Neural cell (in vitro differentiated cells): ENCODE results near the gene GPS1. TPM values are rescaled to one million over a fixed set of nuclear protein-coding genes. Genes with fewer than 3 reads are reported as not detected.

Experiments
- H2AFZ ChIP-seq: fragments of 200-600, 300-800 bp; sonication (generic), shearing (Covaris generic); 2 replicates; pipeline ENCODE4 v1.6.0; 2014; ENCODE audit warnings: low read depth, mild to moderate bottlenecking, antibody characterized with exemption, low read length, moderate library complexity
- H3F3A ChIP-seq: fragments of 200-600 bp; shearing (Covaris generic); 2 replicates; pipeline ENCODE4 v1.6.1; 2016; ENCODE audit warnings: mild to moderate bottlenecking, moderate library complexity, mixed read lengths, antibody characterized with exemption, low read length; ENCODE audit not compliant: insufficient read depth, poor library complexity, severe bottlenecking
- H3K27ac ChIP-seq: fragments of 200-600, 300-800 bp; sonication (generic), shearing (Covaris generic); 2 replicates; pipeline ENCODE4 v1.5.1; 2014; ENCODE audit warnings: mild to moderate bottlenecking, low read length, moderate library complexity
- H3K27me3 ChIP-seq: fragments of 300-800, 200-600 bp; sonication (generic), shearing (Covaris generic); 2 replicates; pipeline ENCODE4 v1.6.0; 2014; ENCODE audit warnings: mild to moderate bottlenecking, low read depth, low read length, moderate library complexity; ENCODE audit not compliant: insufficient read depth
- H3K36me3 ChIP-seq: fragments of 300-800, 200-600 bp; sonication (generic), shearing (Covaris generic); 2 replicates; pipeline ENCODE4 v1.5.1; 2014; ENCODE audit warnings: mild to moderate bottlenecking, antibody characterized with exemption, low read length, moderate library complexity; ENCODE audit not compliant: insufficient read depth
- H3K4me2 ChIP-seq: fragments of 300-800, 200-600 bp; sonication (generic), shearing (Covaris generic); 2 replicates; pipeline ENCODE4 v1.6.0; 2014; ENCODE audit warnings: mild to moderate bottlenecking, low read length
- H3K4me3 ChIP-seq: fragments of 300-800, 200-600 bp; sonication (generic), shearing (Covaris generic); 2 replicates; pipeline ENCODE4 v1.5.1; 2014; ENCODE audit warnings: mild to moderate bottlenecking, low read length, moderate library complexity
- H3K79me2 ChIP-seq: fragments of 200-600 bp; shearing (Covaris generic); replicated peaks from 2 replicates; pipeline ENCODE4 v1.6.0; 2014; ENCODE audit warnings: mild to moderate bottlenecking, low read length, moderate library complexity; ENCODE audit not compliant: insufficient read depth
- H3K9ac ChIP-seq: fragments of 300-800, 200-600 bp; sonication (generic), shearing (Covaris generic); 2 replicates; pipeline ENCODE4 v1.6.1; 2016; ENCODE audit warnings: mild to moderate bottlenecking, low read length, mixed read lengths
- H3K9me2 ChIP-seq: fragments of 200-600 bp; shearing (Covaris generic); 2 replicates; pipeline ENCODE4 v1.6.1; 2016; ENCODE audit warnings: mild to moderate bottlenecking, low read length, mixed read lengths; ENCODE audit not compliant: insufficient read depth
- H3K9me3 ChIP-seq: fragments of 200-600, 300-800 bp; sonication (generic), shearing (Covaris generic); 2 replicates; pipeline ENCODE4 v1.6.1; 2016; ENCODE audit warnings: mild to moderate bottlenecking, mixed run types, low read length, moderate library complexity, mixed read lengths
- H4K20me1 ChIP-seq: fragments of 200-600 bp; shearing (Covaris generic); 2 replicates; pipeline ENCODE4 v1.6.1; 2016; ENCODE audit warnings: mild to moderate bottlenecking, mixed run types; ENCODE audit not compliant: insufficient read depth
- EP300 ChIP-seq: fragments of 450-650 bp; conservative IDR thresholded peaks from 2 replicates; pipeline ENCODE4 v1.6.1; 2014; ENCODE audit warnings: antibody characterized with exemption, mild to moderate bottlenecking, moderate library complexity; ENCODE audit not compliant: poor library complexity, severe bottlenecking
- EZH2 ChIP-seq: fragments of 200-600, 300-800 bp; shearing (Covaris generic), sonication (generic); IDR thresholded peaks from 2 replicates; pipeline ENCODE4 v1.6.1; 2014; ENCODE audit warnings: antibody characterized with exemption, low read length, borderline replicate concordance, mild to moderate bottlenecking; ENCODE audit not compliant: insufficient read depth, poor library complexity, severe bottlenecking
- MXI1 ChIP-seq: fragments of 450-650 bp; conservative IDR thresholded peaks from 2 replicates; pipeline ENCODE4 v1.6.1; 2014; ENCODE audit warnings: antibody characterized with exemption, mild to moderate bottlenecking; ENCODE audit not compliant: poor library complexity, severe bottlenecking
- POLR2AphosphoS5 ChIP-seq: IDR thresholded peaks from 2 replicates; pipeline ENCODE4 v1.6.1; 2012
- RAD21 ChIP-seq: fragments of 450-650 bp; conservative IDR thresholded peaks from 2 replicates; pipeline ENCODE4 v1.6.1; 2014; ENCODE audit warnings: antibody characterized with exemption, mild to moderate bottlenecking, moderate library complexity
- SMC3 ChIP-seq: fragments of 450-650 bp; conservative IDR thresholded peaks from 2 replicates; pipeline ENCODE4 v1.6.1; 2014; ENCODE audit warnings: antibody characterized with exemption, mild to moderate bottlenecking, moderate library complexity; ENCODE audit not compliant: poor library complexity
- TAF1 ChIP-seq: IDR thresholded peaks from 2 replicates; pipeline ENCODE4 v1.6.1; 2012; ENCODE audit warnings: low read depth
- polyA plus RNA-seq: library from polyadenylated mRNA; depleted of rRNA; stranded (reverse); fragments of >200 nt; gene quantifications from 2 replicates; pipeline ENCODE4 v1.2.3, GENCODE V29; 2014
- TF ChIP-seq, protein P1 (sequence below): IDR thresholded peaks from 2 replicates; pipeline ENCODE4 v1.6.1; 2012; ENCODE audit warnings: borderline replicate concordance
- TF ChIP-seq, protein P2 (sequence below): fragments of 450-650 bp; IDR thresholded peaks from 2 replicates; pipeline ENCODE4 v1.5.1; 2014; ENCODE audit warnings: antibody characterized with exemption, mild to moderate bottlenecking, moderate library complexity; ENCODE audit not compliant: poor library complexity, severe bottlenecking

Gene GPS1
- polyA plus RNA-seq, 1 donor from 2014 or later: 170 TPM

DNA sequence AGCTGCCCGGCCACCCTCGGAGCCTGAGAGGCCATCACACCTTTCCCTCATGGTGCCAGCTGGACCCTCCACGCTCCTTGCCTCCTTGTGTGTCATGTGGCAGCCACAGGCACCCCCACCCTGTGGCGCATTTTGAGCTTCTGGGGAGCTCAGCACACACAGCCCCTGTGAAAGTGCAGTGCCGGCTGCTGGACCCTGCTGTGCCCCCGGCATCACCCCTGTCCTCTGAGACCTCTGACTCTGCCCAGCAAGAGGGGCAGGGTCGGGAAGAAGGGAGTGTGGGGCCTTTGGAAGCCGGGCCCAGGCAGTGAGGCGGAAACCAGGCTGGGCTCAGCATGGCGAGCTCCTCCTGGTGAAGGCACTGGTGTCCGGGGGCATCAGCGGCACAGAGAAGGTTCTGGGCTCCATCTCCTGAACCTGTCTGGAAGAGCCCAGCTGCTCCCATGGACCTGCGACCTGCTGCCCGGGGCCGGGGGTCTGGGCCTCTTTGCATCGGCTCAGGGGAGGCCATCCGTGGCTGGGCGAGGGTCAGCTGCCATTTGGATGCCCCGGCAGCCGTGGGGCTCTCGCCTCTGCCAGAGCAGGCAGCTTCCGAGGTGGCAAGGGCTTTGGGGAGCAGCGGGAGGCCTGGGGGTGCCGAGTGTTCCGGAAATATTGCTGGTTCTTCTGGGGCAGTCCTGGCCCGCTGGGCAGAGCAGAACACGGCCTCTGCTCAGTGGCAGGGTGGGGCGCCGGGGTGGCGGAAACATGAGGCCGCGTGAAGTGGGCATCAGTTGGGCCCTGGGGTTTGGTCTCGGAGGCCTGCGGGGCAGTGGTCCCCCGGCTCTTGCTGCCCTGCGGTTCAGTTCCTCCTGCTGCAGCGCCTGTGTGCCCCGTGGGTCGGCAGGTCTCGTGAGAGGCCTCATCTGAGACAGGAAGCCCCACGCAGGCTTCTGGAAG lies 46.9 kb upstream of the GPS1 start:
- Histone ChIP-seq H3K4me2 (no peak overlapping the region), H3K27ac (no peak overlapping the region), H2AFZ (no peak overlapping the region), H3K79me2 (no peaks in the 10 kb centered on the region), H3K4me3 (no peak overlapping the region), H4K20me1 (no peaks in the 10 kb centered on the region), H3K9me2 (no peaks in the 10 kb centered on the region), H3F3A (no peaks in the 10 kb centered on the region), H3K36me3 (no peaks in the 10 kb centered on the region), H3K9me3 (no peaks in the 10 kb centered on the region), H3K9ac (no peak overlapping the region), H3K27me3 (no peaks in the 10 kb centered on the region)
- TF ChIP-seq, protein P1, sequence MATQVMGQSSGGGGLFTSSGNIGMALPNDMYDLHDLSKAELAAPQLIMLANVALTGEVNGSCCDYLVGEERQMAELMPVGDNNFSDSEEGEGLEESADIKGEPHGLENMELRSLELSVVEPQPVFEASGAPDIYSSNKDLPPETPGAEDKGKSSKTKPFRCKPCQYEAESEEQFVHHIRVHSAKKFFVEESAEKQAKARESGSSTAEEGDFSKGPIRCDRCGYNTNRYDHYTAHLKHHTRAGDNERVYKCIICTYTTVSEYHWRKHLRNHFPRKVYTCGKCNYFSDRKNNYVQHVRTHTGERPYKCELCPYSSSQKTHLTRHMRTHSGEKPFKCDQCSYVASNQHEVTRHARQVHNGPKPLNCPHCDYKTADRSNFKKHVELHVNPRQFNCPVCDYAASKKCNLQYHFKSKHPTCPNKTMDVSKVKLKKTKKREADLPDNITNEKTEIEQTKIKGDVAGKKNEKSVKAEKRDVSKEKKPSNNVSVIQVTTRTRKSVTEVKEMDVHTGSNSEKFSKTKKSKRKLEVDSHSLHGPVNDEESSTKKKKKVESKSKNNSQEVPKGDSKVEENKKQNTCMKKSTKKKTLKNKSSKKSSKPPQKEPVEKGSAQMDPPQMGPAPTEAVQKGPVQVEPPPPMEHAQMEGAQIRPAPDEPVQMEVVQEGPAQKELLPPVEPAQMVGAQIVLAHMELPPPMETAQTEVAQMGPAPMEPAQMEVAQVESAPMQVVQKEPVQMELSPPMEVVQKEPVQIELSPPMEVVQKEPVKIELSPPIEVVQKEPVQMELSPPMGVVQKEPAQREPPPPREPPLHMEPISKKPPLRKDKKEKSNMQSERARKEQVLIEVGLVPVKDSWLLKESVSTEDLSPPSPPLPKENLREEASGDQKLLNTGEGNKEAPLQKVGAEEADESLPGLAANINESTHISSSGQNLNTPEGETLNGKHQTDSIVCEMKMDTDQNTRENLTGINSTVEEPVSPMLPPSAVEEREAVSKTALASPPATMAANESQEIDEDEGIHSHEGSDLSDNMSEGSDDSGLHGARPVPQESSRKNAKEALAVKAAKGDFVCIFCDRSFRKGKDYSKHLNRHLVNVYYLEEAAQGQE: no peak
- TF ChIP-seq POLR2AphosphoS5: no peak
- no peak for TF ChIP-seq SMC3
- TF ChIP-seq, protein P2, sequence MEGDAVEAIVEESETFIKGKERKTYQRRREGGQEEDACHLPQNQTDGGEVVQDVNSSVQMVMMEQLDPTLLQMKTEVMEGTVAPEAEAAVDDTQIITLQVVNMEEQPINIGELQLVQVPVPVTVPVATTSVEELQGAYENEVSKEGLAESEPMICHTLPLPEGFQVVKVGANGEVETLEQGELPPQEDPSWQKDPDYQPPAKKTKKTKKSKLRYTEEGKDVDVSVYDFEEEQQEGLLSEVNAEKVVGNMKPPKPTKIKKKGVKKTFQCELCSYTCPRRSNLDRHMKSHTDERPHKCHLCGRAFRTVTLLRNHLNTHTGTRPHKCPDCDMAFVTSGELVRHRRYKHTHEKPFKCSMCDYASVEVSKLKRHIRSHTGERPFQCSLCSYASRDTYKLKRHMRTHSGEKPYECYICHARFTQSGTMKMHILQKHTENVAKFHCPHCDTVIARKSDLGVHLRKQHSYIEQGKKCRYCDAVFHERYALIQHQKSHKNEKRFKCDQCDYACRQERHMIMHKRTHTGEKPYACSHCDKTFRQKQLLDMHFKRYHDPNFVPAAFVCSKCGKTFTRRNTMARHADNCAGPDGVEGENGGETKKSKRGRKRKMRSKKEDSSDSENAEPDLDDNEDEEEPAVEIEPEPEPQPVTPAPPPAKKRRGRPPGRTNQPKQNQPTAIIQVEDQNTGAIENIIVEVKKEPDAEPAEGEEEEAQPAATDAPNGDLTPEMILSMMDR: no peak
- TF ChIP-seq EP300: no peak
- TF ChIP-seq MXI1: no peak
- no peak for TF ChIP-seq RAD21
- TF ChIP-seq EZH2: no peak
- no peak for TF ChIP-seq TAF1

DNA sequence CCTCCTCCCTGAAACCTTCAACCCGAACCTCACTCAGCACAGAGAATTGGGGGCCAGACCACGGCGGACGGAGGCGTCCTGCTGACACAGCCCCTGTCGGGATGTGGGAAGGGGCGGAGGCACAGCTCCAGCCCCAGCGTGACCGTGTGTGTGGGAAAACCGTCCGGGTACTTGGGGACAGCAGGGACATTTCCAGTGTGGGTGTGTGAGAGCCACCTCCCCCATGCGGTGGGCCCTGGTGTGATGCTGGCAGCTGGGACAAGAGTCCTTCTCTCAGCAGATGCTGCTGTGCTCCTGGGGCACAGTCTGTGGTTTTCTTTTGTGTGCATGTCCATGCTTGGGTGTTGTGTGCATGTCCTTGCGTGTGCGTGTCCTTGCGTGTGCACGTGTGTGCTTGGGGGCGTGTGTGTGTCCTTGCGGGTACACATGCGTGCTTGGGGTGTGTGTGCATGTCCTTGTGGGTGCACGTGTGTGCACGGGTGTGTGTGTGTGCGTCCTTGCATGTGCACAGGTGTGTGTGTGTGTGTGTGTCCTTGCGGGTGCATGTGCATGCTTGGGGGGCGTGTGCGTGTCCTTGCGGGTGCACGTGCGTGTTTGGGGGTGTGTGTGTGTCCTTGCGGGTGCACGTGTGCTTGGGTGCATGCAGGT lies 45.9 kb upstream of the GPS1 start:
- H3K27ac ChIP-seq: no peak overlapping the region
- no peaks in the 10 kb centered on the region for H3K9me3 ChIP-seq
- H3K9me2 ChIP-seq: no peaks in the 10 kb centered on the region
- no peaks in the 10 kb centered on the region for H3K79me2 ChIP-seq
- no peak overlapping the region for H3K4me3 ChIP-seq
- no peaks in the 10 kb centered on the region for H3F3A ChIP-seq
- no peak overlapping the region for H3K9ac ChIP-seq
- no peaks in the 10 kb centered on the region for H3K36me3 ChIP-seq
- H4K20me1 ChIP-seq: no peaks in the 10 kb centered on the region
- H3K27me3 ChIP-seq: no peaks in the 10 kb centered on the region
- H3K4me2 ChIP-seq: no peak overlapping the region
- TF ChIP-seq MXI1 (no peak), TAF1 (no peak), POLR2AphosphoS5 (no peak), RAD21 (no peak), SMC3 (no peak), EZH2 (no peak), EP300 (no peak)
- TF ChIP-seq, protein P2: no peak
- TF ChIP-seq, protein P1: no peak
- H2AFZ ChIP-seq: no peak overlapping the region
